Calu3 (cell line): ENCODE measurements around the gene DPP6. TPM values are rescaled to one million over a fixed set of nuclear protein-coding genes. Genes with fewer than 3 reads are reported as not detected.

Experiments used
- BruUV-seq: library from RNA; stranded (reverse); fragments of 400-500 nt; replicated peaks from 2 replicates; lab custom pipeline; 2021; lab: Mats Ljungman, UMichigan
- CTCF ChIA-PET: fragments of 300-600 bp; sonication (Branson Sonifier 250); formaldehyde crosslinking; loops from one replicate; lab custom pipeline; 2022; ENCODE audit warnings: antibody characterized with exemption; lab: Charles Lee
- DNase-seq: peaks from one replicate; pipeline ENCODE4 v3.0.0; 2022
- H3K27ac Mint-ChIP-seq: one replicate; pipeline ENCODE4 v1.8.0; 2022; ENCODE audit warnings: mixed read lengths; ENCODE audit not compliant: unreplicated experiment
- H3K27me3 Mint-ChIP-seq: one replicate; pipeline ENCODE4 v1.8.0; 2022; ENCODE audit warnings: mixed read lengths; ENCODE audit not compliant: unreplicated experiment
- H3K36me3 Mint-ChIP-seq: one replicate; pipeline ENCODE4 v1.8.0; 2022; ENCODE audit warnings: mild to moderate bottlenecking, moderate library complexity, mixed read lengths; ENCODE audit not compliant: insufficient read depth, unreplicated experiment
- H3K4me1 Mint-ChIP-seq: one replicate; pipeline ENCODE4 v1.8.0; 2022; ENCODE audit warnings: mild to moderate bottlenecking, low read depth, mixed read lengths; ENCODE audit not compliant: unreplicated experiment
- H3K4me3 Mint-ChIP-seq: one replicate; pipeline ENCODE4 v1.8.0; 2022; ENCODE audit warnings: mild to moderate bottlenecking, low read depth, moderate library complexity, mixed read lengths; ENCODE audit not compliant: unreplicated experiment
- H3K9me3 Mint-ChIP-seq: one replicate; pipeline ENCODE4 v1.8.0; 2022; ENCODE audit warnings: low read depth, mixed read lengths; ENCODE audit not compliant: unreplicated experiment
- intact Hi-C: fragments of 100-400 bp; cut with micrococcal nuclease; formaldehyde crosslinking; loops from one replicate; pipeline ENCODE4 v1.10.0; 2022; ENCODE audit not compliant: unreplicated experiment
- total RNA-seq: library from RNA; stranded (reverse); gene quantifications from 2 replicates; pipeline ENCODE4 v1.2.3, GENCODE V29; 2022
- TF ChIP-seq, protein P1 (sequence below): fragments of 200-600 bp; IDR thresholded peaks from one replicate; pipeline ENCODE4 v1.8.0; 2022; ENCODE audit warnings: antibody characterized with exemption; ENCODE audit not compliant: unreplicated experiment

DPP6 gene
- total RNA-seq, 1 experiment from 2014 or later = not detected

DNA sequence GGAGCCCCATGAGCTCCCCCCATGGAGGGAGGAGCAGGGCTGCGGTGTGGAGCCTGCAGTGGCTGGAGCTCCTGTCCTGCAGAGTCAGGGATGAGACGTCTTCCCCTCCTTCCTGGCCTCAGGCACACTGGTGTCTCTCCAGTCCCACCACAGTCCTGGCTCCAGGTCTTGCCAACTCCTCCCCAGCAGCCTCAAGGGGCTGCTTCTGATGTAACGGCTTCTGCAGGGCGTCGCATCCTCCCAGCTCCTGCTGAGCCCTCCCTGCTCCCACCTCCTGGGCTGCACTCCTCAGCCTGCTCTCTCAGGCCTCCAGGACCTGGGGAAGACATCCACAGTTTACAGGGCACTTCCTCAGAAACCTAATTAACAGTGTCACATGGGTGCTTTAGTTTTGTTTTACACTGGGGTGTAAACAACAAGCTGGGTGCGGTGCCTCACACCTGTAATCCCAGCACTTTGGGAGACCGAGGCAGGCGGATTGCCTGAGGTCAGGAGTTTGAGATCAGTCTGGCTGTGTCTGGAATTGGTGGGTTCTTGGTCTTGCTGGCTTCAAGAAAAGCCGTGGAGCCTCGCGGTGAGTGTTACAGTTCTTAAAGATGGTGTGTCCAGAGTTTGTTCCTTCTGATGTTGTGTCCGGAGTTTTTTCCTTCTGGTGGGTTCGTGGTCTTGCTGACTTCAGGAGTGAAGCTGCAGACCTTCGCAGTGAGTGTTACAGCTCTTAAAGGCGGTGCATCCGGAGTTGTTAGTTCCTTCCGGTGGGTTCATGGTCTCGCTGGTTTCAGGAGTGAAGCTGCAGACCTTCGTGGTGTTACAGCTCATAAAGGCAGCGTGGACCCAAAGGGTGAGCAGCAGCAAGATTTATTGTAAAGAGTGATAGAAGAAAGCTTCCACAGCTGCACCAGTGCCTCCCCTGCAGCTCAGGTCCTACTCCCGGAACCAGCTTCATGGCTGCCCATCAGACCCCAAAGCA, 855.7 kb downstream of the DPP6 start:
- no peaks in the 10 kb centered on the region for H3K36me3 Mint-ChIP-seq

DNA sequence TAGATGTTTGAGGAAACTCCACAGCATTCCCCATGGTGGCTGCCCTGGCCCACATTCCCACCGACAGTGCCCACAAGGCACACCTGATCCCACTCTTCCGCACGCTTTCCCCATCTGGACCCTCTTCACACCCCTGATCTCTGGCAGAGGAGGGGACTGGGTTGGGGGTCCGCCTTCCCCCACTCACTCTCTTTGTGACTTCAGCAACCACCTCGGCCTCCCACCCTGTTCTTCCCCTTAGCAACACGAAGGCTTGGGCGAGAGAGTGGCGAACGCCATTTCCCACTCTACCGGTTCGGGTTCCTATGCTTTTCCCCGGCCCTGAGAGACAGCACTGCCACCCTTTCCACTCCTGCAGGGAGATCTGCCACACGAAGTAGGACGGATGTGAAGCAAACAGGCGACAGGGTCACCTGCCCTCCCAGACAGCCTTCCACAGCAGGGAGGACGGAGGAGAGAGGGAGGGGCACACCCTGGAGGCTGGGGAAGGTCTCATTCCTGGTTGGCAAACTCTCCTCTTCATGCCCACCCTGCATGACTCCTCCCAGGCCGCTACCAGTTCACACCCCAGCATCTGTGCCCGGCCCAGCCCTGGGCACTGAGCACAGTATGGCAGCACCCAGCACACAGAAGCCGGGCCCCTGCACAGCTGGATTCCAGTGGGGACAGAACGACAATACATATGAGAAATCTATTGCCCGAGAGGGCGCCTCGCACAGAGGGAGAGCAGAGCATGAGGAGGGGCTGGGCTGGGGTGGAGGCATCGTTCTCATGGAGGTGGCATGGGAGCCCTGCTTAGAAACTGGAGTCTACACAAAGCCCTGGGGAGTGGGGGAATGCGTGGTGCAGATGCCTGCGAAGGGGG, 857.3 kb downstream of the DPP6 start:
- TF ChIP-seq, protein P1, sequence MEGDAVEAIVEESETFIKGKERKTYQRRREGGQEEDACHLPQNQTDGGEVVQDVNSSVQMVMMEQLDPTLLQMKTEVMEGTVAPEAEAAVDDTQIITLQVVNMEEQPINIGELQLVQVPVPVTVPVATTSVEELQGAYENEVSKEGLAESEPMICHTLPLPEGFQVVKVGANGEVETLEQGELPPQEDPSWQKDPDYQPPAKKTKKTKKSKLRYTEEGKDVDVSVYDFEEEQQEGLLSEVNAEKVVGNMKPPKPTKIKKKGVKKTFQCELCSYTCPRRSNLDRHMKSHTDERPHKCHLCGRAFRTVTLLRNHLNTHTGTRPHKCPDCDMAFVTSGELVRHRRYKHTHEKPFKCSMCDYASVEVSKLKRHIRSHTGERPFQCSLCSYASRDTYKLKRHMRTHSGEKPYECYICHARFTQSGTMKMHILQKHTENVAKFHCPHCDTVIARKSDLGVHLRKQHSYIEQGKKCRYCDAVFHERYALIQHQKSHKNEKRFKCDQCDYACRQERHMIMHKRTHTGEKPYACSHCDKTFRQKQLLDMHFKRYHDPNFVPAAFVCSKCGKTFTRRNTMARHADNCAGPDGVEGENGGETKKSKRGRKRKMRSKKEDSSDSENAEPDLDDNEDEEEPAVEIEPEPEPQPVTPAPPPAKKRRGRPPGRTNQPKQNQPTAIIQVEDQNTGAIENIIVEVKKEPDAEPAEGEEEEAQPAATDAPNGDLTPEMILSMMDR = no peak
- peaks cover 72% of the 10 kb centered on the region for H3K27me3 Mint-ChIP-seq
- no peak overlapping the region for H3K27ac Mint-ChIP-seq
- CTCF ChIA-PET = no interaction called here
- no peaks in the 10 kb centered on the region for H3K4me1 Mint-ChIP-seq
- peaks cover 6% of the 10 kb centered on the region for H3K9me3 Mint-ChIP-seq
- H3K4me3 Mint-ChIP-seq = no peak overlapping the region
- no peak for DNase-seq
- intact Hi-C loops = no loop called here
- no peaks in the 10 kb centered on the region for H3K36me3 Mint-ChIP-seq
- no TSS peak for BruUV-seq

More for the DNA sequence above, 855.7 kb downstream of the DPP6 start:
- no TSS peak for BruUV-seq
- CTCF ChIA-PET = no interaction called here
- TF ChIP-seq, protein P1 = no peak
- H3K4me3 Mint-ChIP-seq = no peak overlapping the region
- H3K27me3 Mint-ChIP-seq = peaks cover 58% of the 10 kb centered on the region
- no peaks in the 10 kb centered on the region for H3K4me1 Mint-ChIP-seq
- intact Hi-C loops = no loop called here
- no peak for DNase-seq
- H3K27ac Mint-ChIP-seq = no peak overlapping the region
- H3K9me3 Mint-ChIP-seq = peaks cover 6% of the 10 kb centered on the region

DNA sequence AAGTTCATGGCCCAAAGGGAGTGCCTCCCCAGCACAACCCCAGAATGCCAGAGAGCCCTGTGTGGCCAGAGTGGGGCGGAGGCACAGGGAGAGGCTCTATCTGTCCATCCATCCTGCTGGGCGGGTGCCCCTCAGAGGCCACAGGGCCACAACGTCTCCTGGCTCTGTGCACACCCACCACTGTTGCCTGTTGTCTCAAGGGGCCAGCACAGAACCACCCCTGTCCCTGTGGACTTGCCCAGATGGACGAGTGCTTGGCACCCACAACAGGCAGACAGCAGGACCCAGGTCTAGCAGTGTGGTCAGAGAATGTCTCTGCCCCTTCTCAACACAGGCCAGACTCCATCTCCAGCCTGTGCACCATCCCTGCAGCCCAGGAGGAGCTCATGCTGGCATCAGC, 857.9 kb downstream of the DPP6 start:
- intact Hi-C loops = no loop called here
- BruUV-seq = no TSS peak
- H3K9me3 Mint-ChIP-seq = peaks cover 6% of the 10 kb centered on the region
- no peaks in the 10 kb centered on the region for H3K4me1 Mint-ChIP-seq
- TF ChIP-seq, protein P1 = no peak
- CTCF ChIA-PET = no interaction called here
- no peaks in the 10 kb centered on the region for H3K36me3 Mint-ChIP-seq
- H3K4me3 Mint-ChIP-seq = no peak overlapping the region
- no peak for DNase-seq
- no peak overlapping the region for H3K27ac Mint-ChIP-seq
- H3K27me3 Mint-ChIP-seq = peaks cover 67% of the 10 kb centered on the region

DNA sequence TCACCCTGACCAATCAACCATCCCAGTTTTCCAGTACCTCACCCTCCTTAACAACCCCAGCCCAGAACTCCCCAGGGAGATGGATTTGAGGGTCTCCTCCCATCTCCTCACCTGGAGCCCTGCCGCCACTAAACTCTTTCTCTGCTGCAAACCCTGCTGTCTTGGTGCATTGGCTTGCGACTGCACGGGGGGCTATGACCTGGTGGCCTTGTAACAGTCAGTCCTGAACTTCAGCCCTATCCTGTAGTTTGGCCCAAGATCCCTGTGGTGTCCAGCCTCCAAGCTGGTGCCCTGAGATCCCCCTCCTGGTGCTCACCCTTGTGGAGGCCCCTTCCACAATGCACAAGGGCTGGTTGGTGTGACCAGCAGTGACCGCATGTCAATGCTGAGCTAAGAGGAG, 858.8 kb downstream of the DPP6 start:
- no peak for DNase-seq
- no peaks in the 10 kb centered on the region for H3K4me1 Mint-ChIP-seq
- TF ChIP-seq, protein P1 = no peak
- CTCF ChIA-PET = interaction anchor here (1.8 kb wide), 1 partner anchor 17 kb away, joined by 3 read pairs; no protein-coding TSS in a partner anchor
- H3K4me3 Mint-ChIP-seq = no peak overlapping the region
- no peak overlapping the region for H3K27ac Mint-ChIP-seq
- peaks cover 6% of the 10 kb centered on the region for H3K9me3 Mint-ChIP-seq
- peaks cover 63% of the 10 kb centered on the region for H3K27me3 Mint-ChIP-seq
- no peaks in the 10 kb centered on the region for H3K36me3 Mint-ChIP-seq
- no TSS peak for BruUV-seq
- intact Hi-C loops = no loop called here
